Measurements from ENCODE around the gene OR6K6.

The OR6K6 gene, protein sequence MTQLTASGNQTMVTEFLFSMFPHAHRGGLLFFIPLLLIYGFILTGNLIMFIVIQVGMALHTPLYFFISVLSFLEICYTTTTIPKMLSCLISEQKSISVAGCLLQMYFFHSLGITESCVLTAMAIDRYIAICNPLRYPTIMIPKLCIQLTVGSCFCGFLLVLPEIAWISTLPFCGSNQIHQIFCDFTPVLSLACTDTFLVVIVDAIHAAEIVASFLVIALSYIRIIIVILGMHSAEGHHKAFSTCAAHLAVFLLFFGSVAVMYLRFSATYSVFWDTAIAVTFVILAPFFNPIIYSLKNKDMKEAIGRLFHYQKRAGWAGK

DNA sequence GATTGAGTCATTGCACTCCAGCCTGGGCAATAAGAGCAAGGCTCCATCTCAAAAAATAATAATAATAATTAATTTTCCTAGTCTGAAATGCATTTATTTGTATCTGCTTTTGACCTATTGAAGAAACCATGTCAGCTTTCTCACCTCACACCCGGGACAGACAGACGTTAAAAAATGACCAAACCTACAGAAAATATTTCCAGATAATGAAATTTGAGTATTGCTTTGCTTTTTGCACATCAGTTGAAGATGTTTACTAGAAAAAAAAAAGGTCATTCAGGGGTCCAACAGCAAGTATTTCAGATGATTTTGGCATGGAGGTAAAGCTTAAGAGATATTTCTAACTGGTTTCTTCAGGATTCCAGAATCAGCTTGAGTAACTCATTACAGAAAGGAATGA, at the start of gene OR6K6:
TSS of gene OR6K6 (plus strand) at position 301 of the 400 bp plus-strand sequence. CDS start 168 bp downstream, outside the sequence.
- DNase-seq, result no peak

DNA sequence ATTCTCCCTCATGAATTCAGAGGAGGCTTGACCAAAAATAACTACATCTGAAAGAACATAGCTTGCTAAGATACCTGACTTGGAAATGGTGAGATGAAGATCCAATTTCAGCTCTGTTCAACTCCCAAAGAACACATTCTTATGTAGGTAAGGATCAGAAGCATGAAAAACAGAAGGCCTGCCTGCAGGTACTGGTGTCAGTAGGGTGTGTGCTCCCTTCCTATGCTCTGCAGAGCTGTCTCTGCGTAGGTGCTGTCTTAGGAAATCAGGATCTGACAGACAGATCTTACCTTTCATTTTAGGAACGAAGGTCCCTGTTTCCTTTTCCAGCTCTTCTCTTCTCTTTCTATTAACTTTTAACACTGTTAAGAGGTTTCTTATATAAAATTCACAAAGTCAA, 48.4 kb upstream of the OR6K6 start:
- DNase-seq, result no peak

DNA sequence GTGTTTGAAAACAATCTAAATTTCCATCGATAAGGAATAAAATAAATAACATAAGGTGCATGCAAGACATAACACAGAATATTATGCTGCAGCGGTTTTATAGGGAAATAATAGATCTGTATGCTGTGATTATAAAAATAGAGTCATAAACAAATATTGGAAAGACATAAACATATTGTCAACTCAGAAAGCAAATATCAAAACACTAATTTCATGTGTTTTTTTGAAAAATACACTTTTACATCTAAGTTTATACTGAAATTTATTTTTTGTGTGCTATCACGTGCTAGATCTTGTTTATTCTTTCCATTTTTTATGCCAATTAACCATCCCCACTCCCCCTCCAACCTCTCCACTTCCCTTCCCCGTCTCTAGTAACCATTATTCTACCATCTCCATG, 43.4 kb upstream of the OR6K6 start:
- DNase-seq, result no peak

DNA sequence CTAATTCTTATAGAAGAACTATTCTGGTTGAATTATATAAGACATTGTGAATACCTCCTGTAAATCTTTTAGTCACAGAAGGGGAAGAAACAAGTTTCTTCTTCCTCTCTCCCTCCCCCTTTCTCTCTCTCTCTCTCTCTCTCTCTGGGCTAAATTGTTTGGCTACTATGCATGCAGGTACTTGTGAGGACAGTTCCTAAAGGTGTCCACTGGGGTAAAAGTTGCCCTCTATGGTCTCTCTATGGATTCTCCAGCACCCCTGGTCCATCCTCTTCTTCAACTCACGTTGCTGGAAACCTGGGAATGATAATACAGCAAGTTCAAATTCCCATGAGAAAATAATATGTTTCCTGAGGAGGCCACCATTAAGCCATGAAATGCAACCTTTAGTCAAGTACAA, 39.8 kb upstream of the OR6K6 start:
- no peak for DNase-seq

DNA sequence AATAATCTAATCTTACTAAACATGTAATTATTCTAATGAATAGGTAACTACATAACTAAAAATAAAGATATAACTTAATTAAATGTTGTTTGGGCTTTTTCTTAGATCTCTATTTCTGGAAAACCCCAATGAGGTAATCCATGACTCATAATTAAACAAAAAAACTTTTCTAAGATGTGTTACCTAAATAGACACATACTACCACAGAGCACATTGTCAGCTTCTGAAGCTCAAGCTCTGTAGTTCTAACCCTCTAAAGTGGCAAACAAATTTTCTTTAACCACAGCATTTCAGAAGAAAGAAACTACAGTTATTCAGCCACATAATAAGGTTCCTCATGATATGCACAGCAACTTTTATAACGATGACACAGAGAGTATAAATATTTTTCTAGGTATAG, 38.2 kb upstream of the OR6K6 start:
- DNase-seq, result no peak

DNA sequence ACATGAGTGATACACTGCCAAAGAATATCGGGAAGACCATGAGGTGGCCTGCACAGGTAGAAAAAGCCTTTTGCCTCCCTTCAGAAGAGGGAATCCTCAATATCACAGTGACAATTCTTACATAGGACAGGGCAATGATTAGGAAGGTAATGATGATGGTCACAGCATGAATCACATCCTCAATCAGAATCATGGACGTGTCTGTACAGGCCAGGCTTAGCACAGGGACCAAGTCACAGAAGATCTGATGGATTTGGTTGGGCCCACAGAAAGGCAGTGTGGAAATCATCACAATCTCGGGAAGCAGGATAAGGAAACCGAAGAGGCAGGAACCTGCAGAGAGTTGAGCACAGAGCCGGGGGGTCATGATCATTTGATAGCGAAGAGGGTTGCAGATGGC, 37.2 kb upstream of the OR6K6 start:
- DNase-seq, result no peak

DNA sequence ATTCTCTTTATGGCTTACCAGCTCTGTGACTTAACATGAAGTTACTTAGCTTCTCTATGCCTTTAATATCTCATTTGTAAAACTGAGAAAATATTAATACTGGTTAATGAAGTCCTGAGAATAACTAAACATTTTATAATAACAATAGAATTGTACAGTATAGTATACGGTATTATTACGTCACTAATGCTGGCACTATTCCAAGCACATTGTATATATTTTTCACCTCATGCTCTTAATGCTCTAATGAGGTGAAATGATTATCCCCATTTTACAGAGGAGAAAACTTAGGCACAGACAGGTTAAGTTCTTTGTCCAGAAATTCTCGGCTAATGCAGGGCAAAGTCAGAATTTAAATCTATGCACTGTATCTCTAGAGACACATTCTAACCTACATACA, 34.9 kb upstream of the OR6K6 start:
- no peak for DNase-seq

DNA sequence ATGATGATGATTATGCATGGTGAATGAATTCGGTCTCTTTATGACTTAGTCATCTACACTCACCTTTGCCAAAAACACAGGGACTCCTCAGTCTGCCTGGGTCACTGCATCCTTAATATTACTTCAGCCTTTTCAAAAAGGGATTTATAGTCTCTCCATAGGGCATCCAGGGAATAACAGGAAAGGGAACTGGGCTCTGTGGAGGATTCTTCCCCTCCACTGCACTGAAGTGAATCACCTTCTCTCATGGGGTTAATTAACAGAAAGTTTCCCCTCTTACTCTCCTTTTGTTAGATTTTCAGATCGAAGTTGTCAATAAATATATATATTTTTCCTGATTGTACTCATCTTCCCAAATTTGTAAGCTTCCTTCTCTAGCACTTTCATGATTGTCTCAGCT, 33.9 kb upstream of the OR6K6 start, which contains the start of gene OR6K3:
TSS of gene OR6K3 (minus strand) at position 101 of the 400 bp plus-strand sequence. CDS start 2,605 bp downstream, outside the sequence.
- DNase-seq, result no peak

DNA sequence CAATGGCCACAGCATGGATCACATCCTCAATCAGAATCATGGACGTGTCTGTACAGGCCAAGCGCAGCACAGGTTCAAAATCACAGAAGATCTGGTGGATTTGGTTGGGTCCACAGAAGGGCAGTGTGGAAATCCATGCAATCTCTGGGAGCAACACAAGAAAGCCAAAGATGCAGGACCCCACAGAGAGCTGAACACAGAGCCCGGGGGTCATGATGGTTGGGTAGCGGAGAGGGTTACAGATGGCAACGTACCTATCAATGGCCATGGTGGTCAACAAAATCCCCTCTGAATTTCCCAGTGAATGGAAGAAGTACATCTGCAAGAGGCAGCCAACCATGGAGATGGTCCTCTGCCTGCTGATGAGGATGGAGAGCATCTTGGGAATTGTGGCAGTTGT, 30.1 kb upstream of the OR6K6 start:
- no peak for DNase-seq

DNA sequence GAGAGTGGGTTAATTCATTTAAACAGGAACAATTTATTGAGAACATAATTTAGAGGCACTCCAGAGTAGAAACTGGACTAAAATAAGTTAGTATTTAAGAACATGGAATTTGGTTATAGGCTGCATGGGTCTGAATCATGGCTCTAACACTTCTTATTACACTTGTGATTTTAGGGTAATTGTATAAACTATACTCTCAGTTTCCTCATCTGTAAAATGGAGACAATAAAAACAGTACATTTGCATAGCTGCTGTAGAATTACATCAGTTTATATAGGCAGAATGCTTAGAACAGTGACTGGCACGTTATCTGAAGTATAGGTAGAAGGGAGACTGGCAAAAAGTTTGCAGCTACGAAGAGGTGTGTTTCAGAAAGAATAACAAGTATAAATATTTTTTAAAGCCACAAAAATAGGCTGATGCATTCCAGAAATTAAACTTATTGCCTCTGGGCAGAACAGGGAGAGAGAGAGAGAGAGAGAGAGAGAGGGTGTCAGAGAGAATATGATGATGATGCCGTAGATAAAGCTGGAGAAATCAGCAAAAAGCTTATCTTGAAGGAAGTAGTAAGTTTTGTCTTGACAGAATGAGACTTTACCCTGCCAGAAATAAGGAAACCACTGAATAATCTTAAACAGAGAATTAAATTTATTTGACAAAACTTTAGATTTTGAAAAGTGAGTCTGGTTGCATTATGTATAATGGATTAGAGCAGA, 25.9 kb upstream of the OR6K6 start:
- no peak for DNase-seq

DNA sequence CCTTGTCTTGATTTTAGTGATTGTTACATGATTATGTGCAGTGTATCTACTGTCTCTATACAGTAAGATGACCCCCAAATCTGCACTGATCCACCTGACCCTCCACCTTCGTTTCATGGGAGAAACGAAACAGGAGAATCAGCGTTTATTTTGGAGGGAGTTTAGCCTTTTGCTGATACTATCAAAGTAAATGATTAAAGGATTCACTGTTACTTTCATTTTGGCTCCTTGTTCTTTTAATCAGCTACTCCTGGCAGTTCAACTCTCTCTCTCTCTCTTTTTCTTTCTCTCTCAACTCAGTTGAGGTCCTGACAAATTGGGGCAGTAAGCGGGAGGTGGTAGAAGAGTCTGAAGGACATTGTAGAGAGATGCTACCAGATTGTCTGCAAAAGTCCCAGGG, 24.1 kb upstream of the OR6K6 start:
- no peak for DNase-seq

DNA sequence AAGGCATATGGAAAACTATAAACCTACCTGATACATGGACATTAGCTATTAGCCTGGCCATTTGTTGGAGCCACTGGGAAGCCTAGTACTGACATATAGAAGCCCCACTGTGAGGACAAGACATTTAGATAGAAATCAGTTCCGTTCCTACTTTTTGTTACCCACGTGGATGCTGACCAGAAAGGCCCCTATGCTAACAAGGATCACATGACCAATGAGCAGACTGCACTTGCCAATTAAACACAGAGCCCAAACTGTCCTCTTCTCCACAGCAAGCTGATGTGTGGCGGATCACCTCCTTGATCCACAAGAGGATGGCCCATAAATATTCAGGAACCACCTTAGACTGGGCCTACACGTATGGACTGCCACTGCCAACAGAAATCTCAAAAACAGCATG, 22.8 kb upstream of the OR6K6 start:
- DNase-seq, result no peak

DNA sequence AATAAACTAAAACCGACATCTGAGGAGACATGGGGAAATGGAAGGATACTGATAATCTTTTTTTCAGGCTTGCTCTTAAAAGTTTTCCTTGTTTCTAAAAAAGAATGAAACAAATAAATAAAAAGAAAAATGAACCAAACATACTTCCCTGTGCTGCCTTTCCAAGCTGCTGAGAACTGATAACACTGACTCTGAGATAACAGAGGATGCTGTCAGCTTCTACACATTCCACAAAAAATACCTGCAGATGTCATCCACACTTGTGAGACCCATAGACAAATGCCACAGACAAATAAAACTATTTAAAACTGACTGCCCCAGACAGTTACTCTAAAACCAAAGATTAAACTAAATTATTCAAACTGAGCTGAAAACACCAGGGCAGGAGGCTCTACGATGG, 22.0 kb upstream of the OR6K6 start:
- no peak for DNase-seq

DNA sequence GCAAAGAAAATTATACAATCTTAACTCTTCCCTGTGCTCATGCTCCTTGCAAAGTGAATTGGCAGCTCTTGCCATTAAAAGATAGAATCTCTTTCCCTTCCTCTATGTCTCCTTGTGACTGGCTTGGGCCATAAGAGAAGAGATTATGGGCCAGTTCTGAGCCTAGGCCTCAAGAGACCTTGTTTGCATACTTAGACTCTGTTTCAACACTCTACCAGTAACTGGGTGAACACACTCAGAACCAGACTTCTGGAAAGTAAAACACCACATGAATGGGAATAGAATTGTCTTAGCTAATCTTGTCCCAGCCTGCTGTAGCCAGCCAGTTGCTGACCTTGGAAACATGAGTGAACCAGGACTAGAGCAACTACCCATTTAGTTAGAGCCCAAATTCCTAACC, 18.7 kb upstream of the OR6K6 start:
- no peak for DNase-seq

DNA sequence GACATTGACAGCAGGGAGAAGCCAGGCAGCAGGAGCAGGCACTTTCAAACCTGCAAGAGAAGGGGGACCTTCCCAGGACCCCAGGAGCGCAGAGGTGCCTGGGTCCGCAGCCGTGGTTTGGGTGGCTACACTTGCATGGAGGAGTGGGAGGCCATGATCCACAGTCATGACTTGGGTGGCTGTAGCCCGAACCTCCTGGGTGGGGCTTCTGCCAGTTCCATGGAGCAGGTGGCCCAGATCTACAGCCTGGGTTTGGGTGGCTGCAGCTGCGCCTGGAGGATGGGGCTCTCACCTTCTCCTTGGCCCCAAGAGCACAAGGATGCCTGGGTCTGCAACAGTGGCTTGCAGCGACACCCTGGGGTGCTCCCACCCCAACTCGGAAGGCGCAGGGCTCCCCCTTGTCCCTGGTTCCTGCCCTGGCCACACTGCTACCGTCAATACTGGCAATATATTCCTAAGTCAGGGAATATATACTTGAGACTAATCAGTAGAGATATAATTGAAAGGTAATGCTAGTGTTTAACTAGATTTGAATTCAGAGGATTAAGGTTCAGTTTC, 2.3 kb upstream of the OR6K6 start:
- DNase-seq, result no peak

DNA sequence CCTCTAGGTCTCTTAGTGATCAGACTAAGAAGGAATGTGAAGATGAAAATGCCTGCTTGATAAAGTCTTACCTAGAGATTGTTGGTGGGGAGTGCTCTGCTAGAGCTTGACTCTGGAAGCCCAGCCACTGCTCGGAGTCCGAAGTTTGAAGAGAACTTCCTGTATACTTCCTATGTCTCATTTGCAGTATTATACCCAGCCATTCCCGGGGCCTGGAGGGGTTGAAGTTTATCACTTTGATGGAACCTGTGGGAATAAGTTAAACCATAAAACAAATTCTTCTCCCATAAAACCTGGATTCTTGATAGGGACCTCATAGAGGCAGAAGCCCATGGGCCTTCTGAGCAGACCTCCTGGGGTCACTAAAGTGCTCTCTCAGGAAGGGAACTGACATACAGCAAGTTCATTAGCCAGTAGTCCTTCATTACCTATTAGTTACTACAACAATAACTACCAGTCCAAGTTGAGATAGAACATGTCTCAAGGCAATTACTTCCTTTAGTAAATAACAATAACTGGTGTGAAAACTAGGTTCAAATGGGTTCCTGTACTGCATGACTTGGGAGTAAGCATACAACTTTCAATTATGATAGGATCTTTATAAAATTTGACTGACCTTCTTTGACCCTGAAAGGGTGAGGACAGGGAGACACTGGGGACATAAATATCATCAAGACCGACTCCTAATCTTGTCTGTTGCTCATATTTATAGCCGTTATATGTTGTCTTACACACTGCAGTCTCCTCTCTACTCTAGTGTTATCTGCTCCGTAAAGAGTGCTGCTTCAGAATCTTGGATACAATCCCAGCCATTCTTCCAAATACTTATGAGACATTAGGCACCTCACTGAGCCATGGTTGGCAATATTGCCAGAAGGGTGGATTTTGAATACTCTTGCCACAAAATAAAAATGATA, 17.7 kb downstream of the OR6K6 start, which contains the start of gene OR6N1:
TSS of gene OR6N1 (minus strand) at position 246 of the 917 bp plus-strand sequence. CDS start 5,513 bp downstream, outside the sequence.
- DNase-seq, result no peak

DNA sequence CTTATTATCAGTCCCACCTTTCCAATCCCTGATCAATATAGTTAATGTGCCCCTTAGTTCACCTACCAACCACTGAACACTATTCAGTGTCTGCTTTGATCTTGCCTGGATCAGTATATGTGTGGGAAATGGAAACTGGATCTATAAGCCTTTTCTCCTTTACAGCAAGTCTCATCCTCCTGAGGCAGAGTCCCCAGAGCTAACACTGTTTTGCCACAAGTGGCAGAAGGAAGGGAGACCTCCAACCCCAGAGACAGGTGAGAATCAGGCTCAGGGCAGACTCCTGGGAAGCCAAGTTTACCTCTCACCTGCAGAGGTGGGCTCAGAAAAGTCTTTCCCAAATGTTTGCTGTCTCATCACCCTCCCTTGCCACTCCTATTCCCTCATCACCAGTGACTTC, 26.6 kb downstream of the OR6K6 start, which contains the start of gene OR6N2:
TSS of gene OR6N2 (minus strand) at position 101 of the 400 bp plus-strand sequence. CDS start 3,569 bp downstream, outside the sequence.
- no peak for DNase-seq

DNA sequence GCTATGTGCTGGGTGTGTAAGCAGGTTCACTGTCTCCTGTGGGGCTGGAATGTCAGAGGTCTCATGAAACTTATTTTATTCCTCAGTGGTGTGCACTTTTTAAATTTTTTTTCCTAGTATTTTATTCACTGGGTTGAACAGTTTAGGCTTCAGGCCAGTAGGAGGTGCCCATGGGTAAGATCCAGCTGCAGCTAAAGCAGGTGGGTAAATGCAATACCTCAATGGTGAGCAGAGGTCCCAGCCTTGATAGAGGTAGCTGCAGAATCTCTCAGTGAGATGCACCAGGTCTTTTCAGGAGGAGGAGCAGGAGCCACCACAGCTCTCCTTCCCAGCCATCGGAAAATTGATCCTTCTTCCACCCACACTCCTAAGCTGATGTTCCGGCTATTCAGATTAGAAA, 39.1 kb downstream of the OR6K6 start:
- DNase-seq, result no peak

DNA sequence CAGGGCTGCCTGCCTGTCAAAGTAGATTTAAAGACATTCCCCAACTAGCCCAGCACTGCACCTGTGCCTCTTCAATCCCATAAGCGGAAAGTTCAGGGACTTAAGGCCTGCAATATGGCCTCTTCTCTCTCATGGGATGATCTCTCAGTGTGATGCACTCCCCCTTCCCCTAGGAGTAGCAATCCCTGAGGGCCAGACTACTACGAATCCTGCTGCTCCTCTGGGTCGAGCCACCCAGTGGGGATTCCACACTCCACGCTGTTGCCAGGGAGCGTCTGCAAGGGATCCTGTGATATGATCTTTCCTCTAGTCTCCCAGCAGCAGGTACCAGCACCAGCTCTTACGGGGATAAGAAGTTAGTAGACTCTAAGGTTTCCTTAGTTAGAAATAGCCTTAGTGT, 39.7 kb downstream of the OR6K6 start:
- no peak for DNase-seq

DNA sequence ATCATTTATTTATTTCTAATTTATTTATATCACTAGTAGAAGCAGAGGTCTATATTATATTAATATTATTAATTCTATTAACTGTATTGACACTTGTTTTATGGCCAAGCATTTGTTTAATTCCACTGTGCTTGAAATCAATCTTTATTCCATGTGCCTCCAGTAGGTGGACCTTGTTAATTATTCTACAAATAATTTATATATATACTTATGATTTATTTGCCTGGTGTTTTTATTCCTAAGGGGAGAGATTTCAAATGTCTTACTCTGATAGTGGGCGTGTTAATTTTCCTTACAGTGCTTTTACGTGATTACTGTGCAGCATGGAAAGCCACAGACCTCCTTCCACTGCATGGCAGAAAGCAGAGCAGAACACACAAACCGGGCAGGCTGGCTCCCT, 44.0 kb downstream of the OR6K6 start:
- no peak for DNase-seq

DNA sequence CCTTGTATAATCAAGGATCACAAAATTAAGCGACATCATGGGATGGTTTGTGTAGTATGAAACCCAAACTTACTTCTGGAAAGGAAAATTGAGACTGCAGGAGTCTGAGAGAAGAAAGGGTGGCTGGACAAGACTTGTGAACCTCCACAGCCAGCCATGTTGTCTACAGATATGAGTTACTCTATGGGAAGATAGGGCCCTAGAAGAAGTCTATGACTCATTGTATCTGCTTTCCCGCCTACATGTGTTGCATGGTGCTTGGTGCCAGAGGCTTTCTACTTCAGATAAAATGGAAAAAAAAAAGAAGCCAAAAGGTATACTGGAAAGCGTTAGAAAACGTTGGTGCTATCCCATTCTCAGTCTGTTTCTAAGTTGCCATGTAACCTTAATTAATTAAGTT, 45.2 kb downstream of the OR6K6 start:
- DNase-seq, result no peak

DNA sequence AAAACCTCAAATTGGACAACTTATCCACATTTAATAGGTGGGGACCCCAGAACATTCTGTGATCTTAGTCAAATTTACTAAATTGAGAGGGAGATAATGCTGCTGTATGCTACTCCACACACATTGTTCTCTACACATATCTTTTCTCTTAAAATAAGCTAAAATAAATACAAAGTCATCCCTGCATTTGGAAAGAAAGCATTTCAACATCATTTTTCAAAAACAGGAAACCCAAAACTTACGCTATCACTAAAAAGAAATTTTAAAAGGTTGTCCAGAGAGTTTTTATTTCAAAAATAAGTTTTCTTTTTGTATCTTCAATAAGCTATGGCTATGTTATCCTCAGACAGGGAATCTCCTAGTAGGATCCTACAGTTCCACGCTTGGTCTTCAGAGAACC, 46.0 kb downstream of the OR6K6 start:
- no peak for DNase-seq

DNA sequence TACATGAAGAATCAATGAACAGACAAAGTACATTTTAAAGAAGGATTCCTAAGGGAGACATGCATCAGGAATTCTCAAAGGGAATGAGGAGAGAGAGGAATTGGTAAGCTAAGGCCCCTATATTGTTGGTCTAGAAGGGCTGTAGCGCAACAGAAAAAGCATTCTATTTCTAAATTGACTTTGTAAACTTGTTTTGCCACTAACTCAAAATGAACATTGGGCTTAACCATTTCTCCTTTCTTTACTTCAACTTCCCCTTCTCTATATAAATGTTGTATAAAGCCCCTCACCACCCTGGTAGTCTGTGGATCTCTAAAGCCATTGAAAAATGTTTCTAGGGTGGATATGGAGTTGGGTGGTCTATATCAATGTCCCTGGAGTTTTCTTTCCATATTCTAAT, 46.9 kb downstream of the OR6K6 start:
- no peak for DNase-seq
